ENCODE results near the gene MFRP. TPM values are rescaled to one million over a fixed set of nuclear protein-coding genes. Genes with fewer than 3 reads are reported as not detected.

MFRP gene
- total and polyA plus RNA-seq, 9 of the 15 experiments (the other 6 are each of a cell fraction or from before 2014, with no cell fraction given) = not detected

GRCh38 chr11:119389611-119390254 lies 43.2 kb upstream of the MFRP start:
- Histone ChIP-seq H3K9me1 (ENCODE audit: control insufficient read depth, insufficient read depth, low read length) (no peaks in the 10 kb centered on the region), H3K9ac (ENCODE audit: insufficient read depth in 1 of 2, low read depth in 2 of 2, low read length in 2 of 2) (no peak overlapping the region), H3K9me3 (replicated peaks; ENCODE audit: control insufficient read depth, insufficient read depth, low read depth, low read length) (no peaks in the 10 kb centered on the region), H3K4me2 (ENCODE audit: insufficient read depth, low read length) (no peak overlapping the region), H4K20me1 (replicated peaks; ENCODE audit: control insufficient read depth, insufficient read depth, low read length) (no peaks in the 10 kb centered on the region), H2AFZ (ENCODE audit: low read depth, low read length) (no peak overlapping the region), H3K27ac (ENCODE audit: extremely low read depth, low read depth, low read length) (no peak overlapping the region), H3K79me2 (ENCODE audit: control insufficient read depth, insufficient read depth, low read length) (no peaks in the 10 kb centered on the region), H3K27me3 (ENCODE audit: control insufficient read depth in 2 of 2, insufficient read depth in 2 of 2, low read length in 2 of 2) (no peaks in the 10 kb centered on the region), H3K4me1 (replicated peaks in 1 of 2; ENCODE audit: control insufficient read depth in 2 of 2, insufficient read depth in 2 of 2, low read length in 2 of 2) (no peaks in the 10 kb centered on the region), H3K36me3 (ENCODE audit: control insufficient read depth, insufficient read depth, low read length) (no peaks in the 10 kb centered on the region), H3K4me3 (no peak overlapping the region)
- no TSS peak for BruUV-seq (replicated peaks)
- DNase-seq (ENCODE audit: extremely low read depth in 1 of 4, low spot score in 3 of 4) (peak in 3 of 4 experiments; percentile 28 to 40 (median 32)), FAIRE-seq (peak; percentile 87), ATAC-seq (peak; percentile 88)
- CTCF ChIA-PET (ENCODE audit: low intra/inter-chr PET ratio) = no interaction called here
- in situ Hi-C loops (cut with MboI) = no loop called here
- POLR2A ChIA-PET = interaction anchor here (0.6 to 1.5 kb wide), 2 partner anchors 9 to 11 kb away, joined by 4 to 5 read pairs; no protein-coding TSS in a partner anchor
- intact Hi-C loops (cut with micrococcal nuclease) = no loop called here
- TF ChIP-seq ZNF740 (CRISPR knock-in tag; IDR thresholded peaks at IDR 0.05) (no peak), ZNF740 (tag; IDR thresholded peaks at IDR 0.05) (no peak), MTA1 (IDR thresholded peaks at IDR 0.05; ENCODE audit: borderline replicate concordance) (no peak), BRF2 (IDR thresholded peaks at IDR 0.05; ENCODE audit: borderline replicate concordance, insufficient read depth, insufficient read length) (no peak), SLC30A9 (CRISPR knock-in tag; IDR thresholded peaks at IDR 0.05) (no peak), ZBTB12 (CRISPR knock-in tag; IDR thresholded peaks at IDR 0.05) (no peak), HMG20A (CRISPR knock-in tag; conservative IDR thresholded peaks at IDR 0.05) (no peak), E2F4 (CRISPR knock-in tag; IDR thresholded peaks at IDR 0.05; ENCODE audit: low read depth) (no peak), ZKSCAN8 (CRISPR knock-in tag; IDR thresholded peaks at IDR 0.05) (no peak), FOXP1 (CRISPR knock-in tag; IDR thresholded peaks at IDR 0.05) (0 out of 2 replicates have a peak, but pooled peaks have one; percentile 23), CTCF (IDR thresholded peaks at IDR 0.05 in 2 of 3, conservative IDR thresholded peaks at IDR 0.05 in 1 of 3; ENCODE audit: insufficient read depth in 2 of 3, low read depth in 1 of 3, low read length in 3 of 3) (peak; percentile 54 to 62 (median 54); a peak in 5 of 6 replicates), HDAC6 (IDR thresholded peaks at IDR 0.05; ENCODE audit: low read depth, low read length) (no peak)
- 43% methylated on average over 5 of the region's 5 CpGs for WGBS (ENCODE audit: insufficient coverage, low coverage, missing lambda C conversion rate)

Data from K562 (cell line).